Keratinocyte (primary cell): ENCODE results near the gene BLCAP. TPM values are rescaled to one million over a fixed set of nuclear protein-coding genes. Genes with fewer than 3 reads are reported as not detected.

Experiments
- DNase-seq: peaks from one replicate; pipeline ENCODE4 v3.0.0-alpha.2; 2011; ENCODE audit warnings: low read depth, missing footprints, low spot score
- FAIRE-seq: peaks from 2 replicates; lab custom pipeline; 2011; peaks lifted over from hg19 to GRCh38; lab: Jason Lieb, UNC
- H2AFZ ChIP-seq: 2 replicates; pipeline ENCODE4 v1.6.0; 2012; ENCODE audit warnings: low read length, control low read depth, inconsistent platforms; ENCODE audit not compliant: control insufficient read depth
- H3K27ac ChIP-seq: 2 replicates; pipeline ENCODE4 v1.5.1; 2011; ENCODE audit warnings: low read length; ENCODE audit not compliant: control insufficient read depth, insufficient read depth
- H3K27me3 ChIP-seq: 3 replicates; pipeline ENCODE4 v1.6.0; 2011; ENCODE audit warnings: low read length; ENCODE audit not compliant: control insufficient read depth, insufficient read depth; ENCODE audit errors: extremely low read depth
- H3K36me3 ChIP-seq, 2 experiments: 2 replicates in 1 of 2; 3 replicates in 1 of 2; pipeline ENCODE4 v1.5.1; 2011; ENCODE audit warnings: low read length in 2 of 2, mild to moderate bottlenecking in 1 of 2; ENCODE audit not compliant: control insufficient read depth in 2 of 2, insufficient read depth in 2 of 2; ENCODE audit errors: extremely low read depth in 1 of 2
- H3K4me1 ChIP-seq: 3 replicates; pipeline ENCODE4 v1.5.1; 2011; ENCODE audit warnings: low read length; ENCODE audit not compliant: control insufficient read depth, insufficient read depth; ENCODE audit errors: extremely low read depth
- H3K4me2 ChIP-seq: 3 replicates; pipeline ENCODE4 v1.6.0; 2011; ENCODE audit warnings: low read depth, low read length; ENCODE audit not compliant: control insufficient read depth, insufficient read depth; ENCODE audit errors: extremely low read depth
- H3K4me3 ChIP-seq, 3 experiments: fragments of 200-600 bp in 1 of 3; sonication (generic) in 1 of 3; 2 replicates in 2 of 3; 3 replicates in 1 of 3; pipeline ENCODE4 v1.5.1; 2011 to 2016; ENCODE audit warnings: low read length in 3 of 3, mild to moderate bottlenecking in 3 of 3, control low read depth in 2 of 3, inconsistent platforms in 1 of 3, low read depth in 1 of 3, mixed read lengths in 1 of 3, mixed run types in 1 of 3, moderate library complexity in 1 of 3; ENCODE audit not compliant: control insufficient read depth in 2 of 3, insufficient read depth in 2 of 3; ENCODE audit errors: extremely low read depth in 1 of 3
- H3K79me2 ChIP-seq: 2 replicates; pipeline ENCODE4 v1.6.0; 2012; ENCODE audit warnings: low read length; ENCODE audit not compliant: control insufficient read depth, insufficient read depth
- H3K9ac ChIP-seq: 3 replicates; pipeline ENCODE4 v1.6.0; 2011; ENCODE audit warnings: low read length; ENCODE audit not compliant: control insufficient read depth, insufficient read depth; ENCODE audit errors: extremely low read depth
- H3K9me1 ChIP-seq: 3 replicates; pipeline ENCODE4 v1.6.0; 2011; ENCODE audit warnings: low read length; ENCODE audit not compliant: control insufficient read depth, insufficient read depth; ENCODE audit errors: extremely low read depth
- H3K9me3 ChIP-seq: 2 replicates; pipeline ENCODE4 v1.5.1; 2012; ENCODE audit warnings: low read depth, low read length; ENCODE audit not compliant: control insufficient read depth
- H4K20me1 ChIP-seq: 3 replicates; pipeline ENCODE4 v1.6.0; 2011; ENCODE audit warnings: low read length; ENCODE audit not compliant: control insufficient read depth, insufficient read depth; ENCODE audit errors: extremely low read depth
- CTCF ChIP-seq, 3 experiments: IDR thresholded peaks in 1 of 3; conservative IDR thresholded peaks in 1 of 3; optimal IDR thresholded peaks in 1 of 3; 2 replicates in 2 of 3; 3 replicates in 1 of 3; pipeline versions ENCODE3 to v1.5.1; 2011; ENCODE audit warnings: low read length in 3 of 3, mild to moderate bottlenecking in 3 of 3, moderate library complexity in 2 of 3, control low read depth in 1 of 3, inconsistent platforms in 1 of 3; ENCODE audit not compliant: insufficient read depth in 2 of 3; ENCODE audit errors: extremely low read depth in 1 of 3
- EZH2 ChIP-seq: IDR thresholded peaks from one replicate; pipeline ENCODE4 v1.6.1; 2012; ENCODE audit warnings: inconsistent platforms, mild to moderate bottlenecking, low read length, moderate library complexity
- dilution Hi-C: fragments of 300-500 bp; cut with MboI; formaldehyde crosslinking; loops from one replicate; pipeline ENCODE4 v1.7.0; 2020; ENCODE audit warnings: low sequenced_read_pairs; ENCODE audit not compliant: extremely low pct_ligation_motif_present
- polyA plus RNA-seq, 5 experiments: library from polyadenylated mRNA; depleted of rRNA in 3 of 5; stranded (reverse) in 3 of 5; stranded (forward) in 1 of 5; unstranded in 1 of 5; fragments of >200 nt; gene quantifications; 1 replicate in 1 of 5; 2 replicates in 3 of 5; 3 replicates in 1 of 5; pipeline versions ENCODE4 v1.2.1 to v1.2.3, GENCODE V29; 2011 to 2012; ENCODE audit warnings: missing spikeins in 2 of 5, low read depth in 1 of 5, low replicate concordance in 1 of 5

BLCAP gene
- polyA plus RNA-seq, 1 donor (not counting 4 experiments of a cell fraction or from before 2014, with no cell fraction given): 209 TPM

- Histone ChIP-seq H3K79me2 (peaks cover 2% of the 10 kb centered on the region), H3K4me3 (no peak overlapping the region), H4K20me1 (peaks cover 13% of the 10 kb centered on the region), H3K9ac (no peak overlapping the region), H3K27ac (no peak overlapping the region), H3K4me2 (no peak overlapping the region), H3K9me1 (no peaks in the 10 kb centered on the region), H3K9me3 (no peaks in the 10 kb centered on the region), H3K36me3 (peaks cover 10 to 13% of the 10 kb centered on the region in 2 experiments), H3K27me3 (no peaks in the 10 kb centered on the region), H2AFZ (no peak overlapping the region), H3K4me1 (no peaks in the 10 kb centered on the region)
- DNase-seq: no peak
- no peak for FAIRE-seq
- dilution Hi-C loops: no loop called here
- TF ChIP-seq EZH2: no peak
- TF ChIP-seq CTCF (optimal IDR thresholded peaks at IDR 0.05 in 1 of 3, IDR thresholded peaks at IDR 0.05 in 1 of 3, conservative IDR thresholded peaks at IDR 0.05 in 1 of 3; ENCODE audit: extremely low read depth in 1 of 3, insufficient read depth in 2 of 3, low read length in 3 of 3): no peak
These were observed 25.7 kb downstream of the BLCAP start for GRCh38 chr20:37501940-37502339.

- dilution Hi-C loops: no loop called here
- no peak for FAIRE-seq
- no peak for TF ChIP-seq EZH2
- no peak for TF ChIP-seq CTCF (optimal IDR thresholded peaks at IDR 0.05 in 1 of 3, IDR thresholded peaks at IDR 0.05 in 1 of 3, conservative IDR thresholded peaks at IDR 0.05 in 1 of 3; ENCODE audit: extremely low read depth in 1 of 3, insufficient read depth in 2 of 3, low read length in 3 of 3)
These were observed 27.4 kb downstream of the BLCAP start for GRCh38 chr20:37500311-37500710.

More at GRCh38 chr20:37500311-37500710, 27.4 kb downstream of the BLCAP start:
- Histone ChIP-seq H3K36me3 (peaks cover 7 to 13% of the 10 kb centered on the region in 2 experiments), H3K9me1 (no peaks in the 10 kb centered on the region), H3K79me2 (no peaks in the 10 kb centered on the region), H3K4me3 (no peak overlapping the region), H3K9me3 (no peaks in the 10 kb centered on the region), H3K27me3 (no peaks in the 10 kb centered on the region), H4K20me1 (peaks cover 13% of the 10 kb centered on the region), H3K4me2 (no peak overlapping the region), H3K27ac (no peak overlapping the region), H3K4me1 (no peaks in the 10 kb centered on the region), H3K9ac (no peak overlapping the region), H2AFZ (no peak overlapping the region)
- DNase-seq: no peak
